Smooth muscle cell (in vitro differentiated cells): ENCODE data around the gene ZNF497. TPM values are rescaled to one million over a fixed set of nuclear protein-coding genes. Genes with fewer than 3 reads are reported as not detected.

ENCODE experiments used
- DNase-seq: peaks from one replicate; lab custom pipeline; 2025; ENCODE audit not compliant: unreplicated experiment; lab: John Stamatoyannopoulos, UW
- H2AFZ ChIP-seq: fragments of 200-600 bp; sonication (generic); 2 replicates; pipeline ENCODE4 v1.6.0; 2016; ENCODE audit warnings: antibody characterized with exemption, low read depth, mild to moderate bottlenecking
- H3F3A ChIP-seq: fragments of 200-600 bp; sonication (generic); 2 replicates; pipeline ENCODE4 v1.6.0; 2017; ENCODE audit warnings: antibody characterized with exemption, low read depth
- H3K27ac ChIP-seq: fragments of 200-600 bp; sonication (generic); 2 replicates; pipeline ENCODE4 v1.5.1; 2016; ENCODE audit warnings: low read depth, mild to moderate bottlenecking
- H3K27me3 ChIP-seq: fragments of 200-600 bp; sonication (generic); 2 replicates; pipeline ENCODE4 v1.6.1; 2016; ENCODE audit warnings: low read depth, mild to moderate bottlenecking
- H3K36me3 ChIP-seq: fragments of 200-600 bp; sonication (generic); 2 replicates; pipeline ENCODE4 v1.5.1; 2016; ENCODE audit warnings: low read depth
- H3K4me1 ChIP-seq: fragments of 200-600 bp; sonication (generic); 2 replicates; pipeline ENCODE4 v1.5.1; 2016; ENCODE audit warnings: low read depth
- H3K4me2 ChIP-seq: fragments of 200-600 bp; sonication (generic); 2 replicates; pipeline ENCODE4 v1.6.0; 2016; ENCODE audit warnings: mild to moderate bottlenecking
- H3K4me3 ChIP-seq: fragments of 200-600 bp; sonication (generic); 2 replicates; pipeline ENCODE4 v1.5.1; 2016; ENCODE audit warnings: mild to moderate bottlenecking
- H3K79me2 ChIP-seq: fragments of 200-600 bp; sonication (generic); 2 replicates; pipeline ENCODE4 v1.6.0; 2016; ENCODE audit warnings: low read depth, mild to moderate bottlenecking
- H3K9ac ChIP-seq: fragments of 200-600 bp; sonication (generic); 2 replicates; pipeline ENCODE4 v1.6.0; 2016; ENCODE audit warnings: low read depth
- H3K9me3 ChIP-seq: fragments of 200-600 bp; sonication (generic); replicated peaks from 2 replicates; pipeline ENCODE4 v1.5.1; 2016; ENCODE audit warnings: low read depth
- H4K20me1 ChIP-seq: fragments of 200-600 bp; sonication (generic); 2 replicates; pipeline ENCODE4 v1.6.0; 2016; ENCODE audit warnings: low read depth
- CTCF ChIP-seq: fragments of 200-600 bp; sonication (generic); IDR thresholded peaks from 2 replicates; pipeline ENCODE4 v1.5.1; 2017; ENCODE audit warnings: borderline replicate concordance, mild to moderate bottlenecking, antibody characterized with exemption; ENCODE audit not compliant: insufficient read depth, poor library complexity, severe bottlenecking
- WGBS: methylation state at CpG from one replicate; pipeline ENCODE4 v1.1.7; 2016; ENCODE audit warnings: low lambda C conversion rate; 5-methylcytosine and 5-hydroxymethylcytosine counted together
- polyA plus RNA-seq: library from polyadenylated mRNA; unstranded; fragments of >200 nt; fragmentation: Nextera tagmentation; extraction: Ambion mirVana; gene quantifications from 2 replicates; pipeline ENCODE4 v1.2.1, GENCODE V29; 2016
- total RNA-seq: library from RNA; depleted of rRNA; stranded (reverse); fragments of >200 nt; gene quantifications from 2 replicates; pipeline ENCODE4 v1.2.3, GENCODE V29; 2014

Gene ZNF497
- total and polyA plus RNA-seq, 2 experiments from 2014 or later: 0.58 to 4.6 TPM

- Histone ChIP-seq H3K9me3 (no peaks in the 10 kb centered on the region), H3K4me3 (no peak overlapping the region), H3K36me3 (no peaks in the 10 kb centered on the region), H3K27ac (no peak overlapping the region), H4K20me1 (no peaks in the 10 kb centered on the region), H3K9ac (no peak overlapping the region), H3K79me2 (no peaks in the 10 kb centered on the region), H3K4me2 (no peak overlapping the region), H3K4me1 (no peaks in the 10 kb centered on the region), H3F3A (no peaks in the 10 kb centered on the region), H2AFZ (no peak overlapping the region), H3K27me3 (no peaks in the 10 kb centered on the region)
- no peak for TF ChIP-seq CTCF
- 93% methylated on average over 4 of the region's 4 CpGs for WGBS
- no peak for DNase-seq
Measured at GRCh38 chr19:58374200-58374599, 11.6 kb upstream of the ZNF497 start.

- no peak overlapping the region for H3K9ac ChIP-seq
- H3K27ac ChIP-seq: no peak overlapping the region
- H3K4me2 ChIP-seq: no peak overlapping the region
- H4K20me1 ChIP-seq: no peaks in the 10 kb centered on the region
- 76% methylated on average over 15 of the region's 15 CpGs for WGBS
- H2AFZ ChIP-seq: no peak overlapping the region
- no peak for DNase-seq
- no peaks in the 10 kb centered on the region for H3K79me2 ChIP-seq
- no peaks in the 10 kb centered on the region for H3K36me3 ChIP-seq
- no peak for TF ChIP-seq CTCF
- H3K9me3 ChIP-seq: no peaks in the 10 kb centered on the region
- H3F3A ChIP-seq: no peaks in the 10 kb centered on the region
- H3K27me3 ChIP-seq: no peaks in the 10 kb centered on the region
- H3K4me1 ChIP-seq: no peaks in the 10 kb centered on the region
- no peak overlapping the region for H3K4me3 ChIP-seq
Measured at GRCh38 chr19:58372311-58373133, 10.0 kb upstream of the ZNF497 start.

- H4K20me1 ChIP-seq: no peaks in the 10 kb centered on the region
- no peak overlapping the region for H3K27ac ChIP-seq
- no peak overlapping the region for H3K4me3 ChIP-seq
- no peaks in the 10 kb centered on the region for H3K27me3 ChIP-seq
- no peak for TF ChIP-seq CTCF
- no peaks in the 10 kb centered on the region for H3F3A ChIP-seq
- H3K4me1 ChIP-seq: no peaks in the 10 kb centered on the region
- H3K36me3 ChIP-seq: no peaks in the 10 kb centered on the region
- no peaks in the 10 kb centered on the region for H3K79me2 ChIP-seq
- H3K9me3 ChIP-seq: no peaks in the 10 kb centered on the region
- no peak overlapping the region for H3K9ac ChIP-seq
- no peak overlapping the region for H2AFZ ChIP-seq
- no peak for DNase-seq
- WGBS: 97% methylated on average over 59 of the region's 68 CpGs
- H3K4me2 ChIP-seq: no peak overlapping the region
Measured at GRCh38 chr19:58368561-58369360, 6.2 kb upstream of the ZNF497 start.
